Subcutaneous abdominal adipose tissue (tissue), 5 donors: ENCODE results near the gene RBM33.

Source experiments
- H3K27ac ChIP-seq: one replicate; pipeline ENCODE4 v1.7.0; 2013; ENCODE audit warnings: low read depth, mild to moderate bottlenecking, inconsistent platforms, low read length, moderate library complexity
- H3K27me3 ChIP-seq, 5 donors: one replicate each; pipeline ENCODE4 v1.7.0; 2013; ENCODE audit warnings: low read length in 5 of 5, inconsistent platforms in 1 of 5; ENCODE audit not compliant: control insufficient read depth in 5 of 5, insufficient read depth in 4 of 5
- H3K36me3 ChIP-seq, 5 donors: one replicate each; pipeline ENCODE4 v1.7.0; 2013; ENCODE audit warnings: low read length in 5 of 5; ENCODE audit not compliant: control insufficient read depth in 5 of 5, insufficient read depth in 5 of 5
- H3K4me1 ChIP-seq, 5 donors: one replicate each; pipeline ENCODE4 v1.7.0; 2013; ENCODE audit warnings: low read length in 5 of 5, mild to moderate bottlenecking in 3 of 5, moderate library complexity in 1 of 5; ENCODE audit not compliant: control insufficient read depth in 5 of 5, insufficient read depth in 5 of 5
- H3K4me3 ChIP-seq, 5 donors: one replicate each; pipeline ENCODE4 v1.7.0; 2013; ENCODE audit warnings: low read length in 5 of 5, low read depth in 1 of 5
- H3K9ac ChIP-seq, 5 donors: one replicate each; pipeline ENCODE4 v1.7.0; 2013; ENCODE audit warnings: low read length in 5 of 5, mild to moderate bottlenecking in 4 of 5, moderate library complexity in 3 of 5
- H3K9me3 ChIP-seq, 5 donors: one replicate each; pipeline ENCODE4 v1.7.0; 2013; ENCODE audit warnings: low read length in 5 of 5; ENCODE audit not compliant: control insufficient read depth in 5 of 5
- donor health status: healthy.
- donor health status: healthy.
- donor health status: healthy.
- donor health status: healthy.
- donor health status: healthy.

Gene RBM33

DNA sequence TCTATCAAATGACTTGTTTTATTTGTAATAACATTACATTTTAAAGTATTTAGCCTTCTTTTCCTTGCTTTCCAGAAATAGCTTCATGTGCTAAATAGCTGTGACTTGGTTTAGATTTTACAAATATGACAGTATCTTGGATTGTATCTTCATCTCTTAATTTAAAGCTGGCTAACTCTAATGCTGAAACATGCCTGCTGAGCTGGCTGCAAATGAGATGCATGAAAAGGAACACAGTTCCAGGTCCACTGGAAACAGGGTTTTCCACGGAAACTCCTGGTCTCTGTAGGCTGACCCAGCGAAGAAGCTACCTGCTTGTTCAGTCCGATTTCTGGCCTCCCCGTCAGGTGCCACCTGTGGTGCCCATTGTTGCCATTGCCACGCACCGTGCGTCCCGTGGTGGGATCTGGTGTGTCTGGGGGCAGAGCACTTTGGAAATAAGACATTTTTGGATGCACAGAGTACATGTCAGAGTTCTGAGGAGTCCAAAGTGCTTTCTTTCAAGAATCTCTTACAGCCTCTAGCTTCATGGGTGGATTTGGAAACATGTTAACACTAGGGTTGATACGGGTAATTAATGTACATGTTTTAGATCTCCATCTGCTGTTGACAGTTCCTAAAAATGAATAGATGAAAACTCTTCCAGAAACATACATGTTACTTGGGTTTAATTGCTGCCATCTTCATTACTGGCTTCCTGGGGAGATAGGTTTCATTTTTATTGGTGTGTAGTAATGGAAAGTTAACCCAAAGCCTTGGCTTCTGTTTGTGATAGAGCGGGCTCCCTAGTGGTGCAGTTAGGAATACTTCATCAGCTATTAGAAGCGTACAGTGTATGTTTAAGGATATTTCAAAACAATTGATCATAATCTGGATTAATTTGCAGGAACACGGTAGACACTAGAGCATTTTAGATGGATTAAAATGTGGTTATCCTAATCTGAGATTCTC lies 122.8 kb downstream of the RBM33 start:
- H3K36me3 ChIP-seq = peaks cover 21 to 74% (median 68%) of the 10 kb centered on the region in 5 donors
- H3K9me3 ChIP-seq = no peaks in the 10 kb centered on the region
- no peak overlapping the region for H3K4me3 ChIP-seq
- H3K27ac ChIP-seq = no peak overlapping the region
- peaks cover 0 to 23% (median 10%) of the 10 kb centered on the region in 5 donors for H3K4me1 ChIP-seq
- H3K9ac ChIP-seq = no peak overlapping the region
- no peaks in the 10 kb centered on the region for H3K27me3 ChIP-seq

DNA sequence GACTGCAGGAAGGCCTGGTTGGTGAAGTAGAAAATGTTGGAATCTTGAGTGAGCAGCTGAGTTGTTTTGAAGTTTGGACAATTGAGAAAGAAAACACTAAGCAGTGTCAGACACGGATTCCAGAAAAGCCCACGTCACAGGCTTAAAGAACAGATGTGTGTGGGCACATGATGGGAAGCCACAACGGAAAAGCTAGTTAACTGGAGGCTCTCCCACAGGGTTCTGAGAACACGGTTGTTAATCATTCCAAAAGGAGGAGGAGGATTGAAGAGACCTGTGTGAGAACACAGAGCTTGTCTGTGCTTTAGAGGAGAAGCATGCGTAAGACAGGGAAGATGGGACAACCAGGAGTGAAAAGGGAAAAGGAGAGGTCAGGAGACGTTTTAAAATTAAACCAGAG lies 125.2 kb downstream of the RBM33 start:
- peaks cover 0 to under 1% (median 0%) of the 10 kb centered on the region in 5 donors for H3K4me1 ChIP-seq
- H3K27me3 ChIP-seq = no peaks in the 10 kb centered on the region
- no peak overlapping the region for H3K9ac ChIP-seq
- H3K9me3 ChIP-seq = no peaks in the 10 kb centered on the region
- H3K27ac ChIP-seq = no peak overlapping the region
- H3K36me3 ChIP-seq = peaks cover 21 to 88% (median 70%) of the 10 kb centered on the region in 5 donors
- H3K4me3 ChIP-seq = no peak overlapping the region

DNA sequence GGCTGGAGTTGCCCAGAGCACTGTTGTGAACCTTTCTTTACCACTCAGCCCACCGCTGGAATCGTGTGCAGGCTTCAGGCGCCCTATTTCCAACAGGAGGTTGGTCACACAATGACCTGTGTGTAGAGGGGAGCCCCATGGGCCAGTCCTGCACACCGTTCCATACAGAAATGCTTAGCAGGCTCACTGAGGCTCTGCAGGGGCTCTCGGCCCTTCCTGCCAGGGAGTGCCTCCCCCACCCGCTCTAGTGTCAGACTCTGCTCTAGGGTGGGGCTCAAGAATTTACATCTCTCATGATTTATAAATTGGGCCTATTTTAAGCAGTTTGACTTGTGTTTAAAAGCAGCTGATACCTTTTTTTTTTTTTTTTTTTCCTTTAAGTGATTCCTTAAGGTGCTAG lies 125.8 kb downstream of the RBM33 start:
- no peak overlapping the region for H3K27ac ChIP-seq
- H3K4me1 ChIP-seq = no peaks in the 10 kb centered on the region
- no peaks in the 10 kb centered on the region for H3K27me3 ChIP-seq
- H3K9me3 ChIP-seq = no peaks in the 10 kb centered on the region
- no peak overlapping the region for H3K4me3 ChIP-seq
- no peak overlapping the region for H3K9ac ChIP-seq
- H3K36me3 ChIP-seq = peaks cover 17 to 89% (median 71%) of the 10 kb centered on the region in 5 donors

DNA sequence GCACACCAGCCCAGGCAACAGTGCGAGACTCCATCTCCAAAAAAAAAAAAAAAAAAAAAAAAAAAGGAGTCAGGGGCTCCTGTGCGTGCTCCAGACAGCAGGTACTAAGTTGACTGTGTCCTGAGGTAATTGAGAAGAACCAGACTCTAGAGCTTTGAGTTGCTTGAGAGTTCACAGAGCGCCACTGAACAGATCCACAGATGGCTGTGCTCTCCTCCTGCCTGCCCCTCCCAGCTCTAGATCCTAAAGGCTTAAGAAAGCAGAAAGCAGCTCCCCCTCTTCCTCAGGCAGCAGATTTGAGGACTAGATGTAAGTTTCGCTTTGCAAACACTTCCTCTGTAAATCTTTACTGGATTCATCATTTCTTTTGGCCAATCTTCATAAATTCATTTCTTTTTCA lies 129.1 kb downstream of the RBM33 start:
- Histone ChIP-seq H3K27me3 (no peaks in the 10 kb centered on the region), H3K9me3 (no peaks in the 10 kb centered on the region), H3K27ac (no peak overlapping the region), H3K9ac (no peak overlapping the region), H3K36me3 (peaks cover 9 to 91% (median 75%) of the 10 kb centered on the region in 5 donors), H3K4me1 (peaks cover 0 to 3% (median 0%) of the 10 kb centered on the region in 5 donors), H3K4me3 (no peak overlapping the region)

DNA sequence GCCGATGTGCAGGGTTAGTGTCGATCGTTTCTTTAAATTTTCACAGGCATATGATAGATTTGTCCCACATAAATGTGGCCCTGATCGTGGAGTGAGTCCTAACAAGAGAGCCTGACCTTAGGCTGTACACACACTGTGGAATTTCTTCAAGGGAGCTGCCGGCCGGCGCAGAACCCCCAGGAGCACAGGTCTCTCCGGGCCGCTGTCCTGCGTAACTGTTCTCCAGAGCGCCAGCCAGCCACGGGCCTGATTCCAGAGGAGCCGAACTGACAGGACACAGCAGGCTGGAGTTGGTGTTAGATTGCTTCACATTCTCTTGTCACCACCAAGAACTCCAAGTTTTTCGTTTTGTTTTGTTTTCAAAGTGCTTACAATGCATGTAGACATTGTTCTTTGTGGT lies 130.5 kb downstream of the RBM33 start:
- Histone ChIP-seq H3K27me3 (no peaks in the 10 kb centered on the region), H3K4me1 (peaks cover 0 to 3% (median 0%) of the 10 kb centered on the region in 5 donors), H3K36me3 (peaks cover 9 to 85% (median 72%) of the 10 kb centered on the region in 5 donors)

DNA sequence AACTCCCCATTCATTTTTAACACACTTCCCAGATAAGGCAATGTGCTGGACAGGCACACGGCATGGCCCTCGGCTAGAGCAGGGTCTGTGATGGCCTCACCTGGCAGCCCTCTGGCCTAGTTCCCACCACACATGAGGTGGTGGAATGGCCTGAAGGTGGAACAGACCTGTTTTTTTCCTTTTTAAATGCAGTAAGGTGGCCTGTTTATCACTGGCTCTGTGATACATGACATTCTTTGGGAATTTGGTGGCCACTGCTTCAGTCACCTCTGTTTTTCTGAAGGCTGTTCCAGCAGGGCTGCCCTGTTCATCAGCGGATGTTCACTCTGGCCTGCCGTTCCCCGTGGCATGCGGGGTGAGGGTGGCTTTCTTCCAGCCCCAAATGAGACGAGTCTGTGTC lies 131.2 kb downstream of the RBM33 start:
- no peak overlapping the region for H3K9ac ChIP-seq
- H3K9me3 ChIP-seq = no peaks in the 10 kb centered on the region
- peaks cover 0 to 3% (median 0%) of the 10 kb centered on the region in 5 donors for H3K4me1 ChIP-seq
- no peaks in the 10 kb centered on the region for H3K27me3 ChIP-seq
- no peak overlapping the region for H3K27ac ChIP-seq
- no peak overlapping the region for H3K4me3 ChIP-seq
- H3K36me3 ChIP-seq = peaks cover 9 to 84% (median 72%) of the 10 kb centered on the region in 5 donors

More for the DNA sequence above, 130.5 kb downstream of the RBM33 start:
- Histone ChIP-seq H3K27ac (no peak overlapping the region), H3K9ac (no peak overlapping the region), H3K4me3 (no peak overlapping the region), H3K9me3 (no peaks in the 10 kb centered on the region)

DNA sequence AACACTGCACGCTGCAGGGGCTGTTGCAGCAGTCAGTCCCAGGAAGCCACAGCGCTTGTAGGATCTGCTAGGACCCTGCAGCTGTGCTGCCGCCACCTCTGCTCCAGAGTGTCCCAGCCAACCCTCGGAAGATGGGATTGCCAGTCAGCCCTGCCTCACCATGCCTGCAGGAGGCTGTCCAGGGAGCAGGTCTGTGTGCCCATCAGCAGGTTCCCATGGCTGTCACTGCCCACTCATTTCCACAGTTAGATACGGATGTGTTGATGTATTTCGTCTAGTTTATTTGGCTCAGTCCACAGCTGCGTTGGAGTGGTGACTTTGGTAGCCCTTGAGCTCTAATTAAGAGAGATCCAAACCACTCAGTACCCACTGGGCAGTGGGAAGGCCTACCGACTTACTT lies 132.1 kb downstream of the RBM33 start:
- no peak overlapping the region for H3K9ac ChIP-seq
- H3K9me3 ChIP-seq = no peaks in the 10 kb centered on the region
- no peak overlapping the region for H3K4me3 ChIP-seq
- H3K4me1 ChIP-seq = peaks cover 0 to 3% (median 0%) of the 10 kb centered on the region in 5 donors
- H3K27me3 ChIP-seq = no peaks in the 10 kb centered on the region
- no peak overlapping the region for H3K27ac ChIP-seq
- peaks cover 3 to 86% (median 70%) of the 10 kb centered on the region in 5 donors for H3K36me3 ChIP-seq

DNA sequence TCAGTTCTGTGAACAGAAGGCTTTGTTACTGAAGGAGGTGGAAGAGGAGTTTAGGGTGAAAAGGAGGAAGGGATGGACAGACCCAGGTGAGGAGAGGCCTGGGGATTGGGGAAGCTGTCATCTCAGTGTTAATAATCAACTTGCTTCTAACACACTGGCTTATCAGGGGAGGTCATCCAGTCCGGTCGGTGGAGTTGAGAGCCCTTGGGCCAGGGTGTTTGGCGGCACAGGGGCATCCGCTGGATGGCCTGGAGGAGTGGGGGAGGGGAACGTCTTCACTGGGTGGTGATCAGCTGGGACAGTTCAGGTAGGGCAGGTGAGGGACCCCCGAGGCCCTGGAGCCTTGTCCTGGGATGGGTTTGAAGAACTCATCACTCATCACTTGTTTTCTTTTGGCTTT lies 133.9 kb downstream of the RBM33 start:
- H3K9me3 ChIP-seq = no peaks in the 10 kb centered on the region
- H3K4me1 ChIP-seq = peaks cover 0 to 3% (median 0%) of the 10 kb centered on the region in 5 donors
- no peaks in the 10 kb centered on the region for H3K27me3 ChIP-seq
- H3K9ac ChIP-seq = no peak overlapping the region
- H3K36me3 ChIP-seq = peaks cover 3 to 84% (median 76%) of the 10 kb centered on the region in 5 donors
- no peak overlapping the region for H3K4me3 ChIP-seq
- no peak overlapping the region for H3K27ac ChIP-seq

DNA sequence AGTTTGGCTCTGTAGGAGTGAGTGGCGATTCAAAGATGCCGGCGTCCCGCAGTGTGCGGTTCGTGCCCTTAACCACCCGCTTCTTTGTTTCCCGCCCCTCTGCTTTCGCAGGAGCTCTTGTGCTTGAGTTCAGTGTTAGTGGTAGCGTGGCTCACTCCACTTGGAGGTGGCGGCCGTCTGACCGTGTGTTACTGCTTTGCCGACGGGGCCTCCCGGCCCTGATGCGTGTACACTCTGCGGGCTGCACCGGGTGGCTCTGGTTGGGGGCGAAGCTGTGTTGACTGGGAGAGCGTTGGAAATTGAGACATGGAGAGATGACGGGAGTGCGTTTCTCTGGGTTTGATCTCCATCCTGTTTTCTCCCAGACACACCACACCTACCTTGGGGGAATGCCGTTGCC lies 136.4 kb downstream of the RBM33 start:
- peaks cover 0 to 70% (median 67%) of the 10 kb centered on the region in 5 donors for H3K36me3 ChIP-seq
- H3K4me1 ChIP-seq = no peaks in the 10 kb centered on the region

DNA sequence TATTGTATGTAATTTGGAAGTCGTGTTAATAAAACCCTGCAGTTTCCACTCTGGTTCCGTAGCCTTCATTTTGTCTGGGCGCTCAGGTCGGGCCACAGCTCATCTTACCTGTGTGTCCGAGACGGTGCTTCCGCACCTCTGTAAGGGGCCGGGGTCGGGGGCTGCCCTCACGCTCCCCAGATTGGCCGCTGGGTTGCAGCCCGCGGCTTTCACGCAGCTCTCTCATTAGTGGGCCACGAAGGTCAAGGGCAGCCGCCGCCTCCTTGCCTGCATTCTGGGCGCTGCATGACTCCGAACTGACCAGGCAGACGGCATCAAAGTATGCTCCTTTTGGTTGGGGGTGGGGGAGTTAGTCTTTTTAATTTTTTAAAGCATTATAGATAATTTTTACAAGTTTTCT lies 137.0 kb downstream of the RBM33 start:
- no peaks in the 10 kb centered on the region for H3K27me3 ChIP-seq
- H3K4me1 ChIP-seq = no peaks in the 10 kb centered on the region
- H3K9ac ChIP-seq = no peak overlapping the region
- H3K27ac ChIP-seq = no peak overlapping the region
- H3K4me3 ChIP-seq = no peak overlapping the region
- H3K36me3 ChIP-seq = peaks cover 0 to 65% (median 62%) of the 10 kb centered on the region in 5 donors
- H3K9me3 ChIP-seq = no peaks in the 10 kb centered on the region

More for the DNA sequence above, 136.4 kb downstream of the RBM33 start:
- no peak overlapping the region for H3K4me3 ChIP-seq
- no peaks in the 10 kb centered on the region for H3K27me3 ChIP-seq
- no peak overlapping the region for H3K27ac ChIP-seq
- H3K9me3 ChIP-seq = no peaks in the 10 kb centered on the region
- no peak overlapping the region for H3K9ac ChIP-seq
